Neutrophil (primary cell): ENCODE results near the gene PDIA5.

Experiments
- H3K27ac ChIP-seq: fragments of 200-600 bp; sonication (generic); 2 replicates; pipeline ENCODE4 v1.5.1; 2016; ENCODE audit warnings: mild to moderate bottlenecking, moderate library complexity
- H3K27me3 ChIP-seq: fragments of 200-600 bp; sonication (generic); 2 replicates; pipeline ENCODE4 v1.6.0; 2016; ENCODE audit warnings: mild to moderate bottlenecking
- H3K36me3 ChIP-seq: fragments of 200-600 bp; sonication (generic); 2 replicates; pipeline ENCODE4 v1.5.1; 2017
- H3K4me1 ChIP-seq, 2 experiments: fragments of 200-600 bp in 1 of 2; sonication (generic) in 1 of 2; 1 replicate in 1 of 2; 2 replicates in 1 of 2; pipeline versions ENCODE4 v1.5.1 to v1.6.1; 2013 to 2016; ENCODE audit warnings: low read depth in 1 of 2, low read length in 1 of 2, mild to moderate bottlenecking in 1 of 2, moderate library complexity in 1 of 2; ENCODE audit not compliant: control insufficient read depth in 1 of 2, insufficient read depth in 1 of 2
- H3K4me3 ChIP-seq, 2 experiments: fragments of 200-600 bp in 1 of 2; sonication (generic) in 1 of 2; 1 replicate in 1 of 2; 2 replicates in 1 of 2; pipeline ENCODE4 v1.5.1; 2013 to 2016; ENCODE audit warnings: low read depth in 1 of 2, low read length in 1 of 2, mild to moderate bottlenecking in 1 of 2, moderate library complexity in 1 of 2
- H3K9me3 ChIP-seq: fragments of 200-600 bp; sonication (generic); 2 replicates; pipeline ENCODE4 v1.5.1; 2016
- TF ChIP-seq, protein P1 (sequence below): fragments of 200-600 bp; sonication (generic); IDR thresholded peaks from 2 replicates; pipeline ENCODE4 v1.5.1; 2016; ENCODE audit warnings: antibody characterized with exemption

Gene PDIA5

GRCh38 chr3:123021388-123021787 is 45.4 kb upstream of the PDIA5 start:
- Histone ChIP-seq H3K4me1 (peaks cover under 1 to 4% of the 10 kb centered on the region in 2 experiments), H3K36me3 (no peaks in the 10 kb centered on the region), H3K9me3 (no peaks in the 10 kb centered on the region), H3K27ac (no peak overlapping the region), H3K4me3 (no peak overlapping the region), H3K27me3 (peaks cover 94% of the 10 kb centered on the region)
- TF ChIP-seq, protein P1, sequence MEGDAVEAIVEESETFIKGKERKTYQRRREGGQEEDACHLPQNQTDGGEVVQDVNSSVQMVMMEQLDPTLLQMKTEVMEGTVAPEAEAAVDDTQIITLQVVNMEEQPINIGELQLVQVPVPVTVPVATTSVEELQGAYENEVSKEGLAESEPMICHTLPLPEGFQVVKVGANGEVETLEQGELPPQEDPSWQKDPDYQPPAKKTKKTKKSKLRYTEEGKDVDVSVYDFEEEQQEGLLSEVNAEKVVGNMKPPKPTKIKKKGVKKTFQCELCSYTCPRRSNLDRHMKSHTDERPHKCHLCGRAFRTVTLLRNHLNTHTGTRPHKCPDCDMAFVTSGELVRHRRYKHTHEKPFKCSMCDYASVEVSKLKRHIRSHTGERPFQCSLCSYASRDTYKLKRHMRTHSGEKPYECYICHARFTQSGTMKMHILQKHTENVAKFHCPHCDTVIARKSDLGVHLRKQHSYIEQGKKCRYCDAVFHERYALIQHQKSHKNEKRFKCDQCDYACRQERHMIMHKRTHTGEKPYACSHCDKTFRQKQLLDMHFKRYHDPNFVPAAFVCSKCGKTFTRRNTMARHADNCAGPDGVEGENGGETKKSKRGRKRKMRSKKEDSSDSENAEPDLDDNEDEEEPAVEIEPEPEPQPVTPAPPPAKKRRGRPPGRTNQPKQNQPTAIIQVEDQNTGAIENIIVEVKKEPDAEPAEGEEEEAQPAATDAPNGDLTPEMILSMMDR = no peak

DNA sequence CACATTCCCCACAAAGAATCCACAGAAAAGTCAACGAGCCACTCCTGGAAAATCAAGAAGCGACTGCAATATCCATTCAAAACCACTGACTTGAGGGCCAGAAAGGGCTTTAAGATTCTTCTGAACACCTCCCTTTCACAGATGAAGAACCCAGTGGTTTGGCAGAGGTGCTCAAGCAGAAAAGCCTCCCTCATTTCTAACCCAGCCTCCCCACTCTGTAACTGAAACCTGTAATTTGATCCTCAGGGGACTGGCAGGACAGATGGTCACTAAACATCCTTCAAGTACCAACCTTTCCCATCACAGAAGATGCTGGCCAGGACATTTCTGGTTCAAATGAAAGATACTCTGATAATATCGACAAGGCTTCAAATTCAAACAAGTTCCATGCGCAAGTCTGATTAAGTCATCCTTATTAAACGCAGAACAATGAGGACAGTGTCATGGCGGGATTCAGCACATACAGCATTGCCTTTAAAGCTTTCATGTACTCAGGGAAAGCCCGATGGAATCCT is 44.8 kb upstream of the PDIA5 start:
- H3K36me3 ChIP-seq = no peaks in the 10 kb centered on the region
- H3K27me3 ChIP-seq = peaks cover 99% of the 10 kb centered on the region
- no peak overlapping the region for H3K4me3 ChIP-seq
- TF ChIP-seq, protein P1 = no peak
- no peak overlapping the region for H3K27ac ChIP-seq
- no peaks in the 10 kb centered on the region for H3K9me3 ChIP-seq
- peaks cover 7 to 10% of the 10 kb centered on the region in 2 experiments for H3K4me1 ChIP-seq

- Histone ChIP-seq H3K4me3 (no peak overlapping the region), H3K36me3 (no peaks in the 10 kb centered on the region), H3K9me3 (no peaks in the 10 kb centered on the region), H3K27me3 (peaks cover 100% of the 10 kb centered on the region), H3K4me1 (peaks cover 22 to 28% of the 10 kb centered on the region in 2 experiments), H3K27ac (no peak overlapping the region)
- TF ChIP-seq, protein P1 = no peak
These were observed 42.8 kb upstream of the PDIA5 start for GRCh38 chr3:123024056-123024455.

DNA sequence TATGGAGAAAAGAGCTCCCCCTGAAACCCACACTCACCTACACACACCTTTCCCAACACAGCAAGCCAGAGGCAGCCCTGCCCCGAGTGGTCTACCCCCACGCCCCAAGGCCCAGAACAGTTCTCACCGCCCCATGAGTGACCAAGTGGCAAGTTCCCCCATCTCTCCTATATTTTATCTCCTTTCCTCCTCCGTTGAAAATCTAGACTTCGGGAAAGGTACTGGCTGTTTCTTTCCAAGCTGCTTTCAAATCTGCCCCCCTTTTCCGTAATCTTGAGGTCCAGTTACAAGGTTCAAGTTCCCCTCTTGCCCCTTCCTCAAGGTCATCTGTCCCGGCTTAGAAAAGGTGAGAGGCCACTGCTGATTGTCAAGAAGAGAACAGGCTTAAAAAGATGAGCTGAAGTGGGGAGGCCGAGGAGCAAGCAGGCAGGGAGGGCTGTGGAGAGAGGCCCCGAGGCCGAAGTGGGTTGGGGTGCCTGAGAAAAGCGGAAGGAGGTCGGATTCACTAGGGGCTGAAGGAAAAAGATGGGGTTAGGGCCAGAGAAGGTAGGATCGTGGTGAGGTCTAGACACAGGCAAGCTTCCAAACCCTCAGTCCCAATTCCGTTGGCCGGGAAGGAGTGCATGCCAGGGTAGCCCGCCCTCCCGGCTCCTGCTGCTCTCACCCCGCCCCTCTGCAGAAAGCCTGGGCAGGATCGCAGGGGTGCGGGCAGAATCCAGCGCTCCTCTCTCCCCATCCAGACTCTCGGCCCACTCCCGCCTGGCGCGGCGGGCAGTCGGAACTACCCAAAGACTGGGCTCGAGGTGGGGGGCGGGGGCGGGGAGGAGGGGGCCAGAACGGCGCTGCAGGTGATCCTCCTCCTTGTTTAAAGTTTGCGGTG is 40.9 kb upstream of the PDIA5 start:
- Histone ChIP-seq H3K4me3 (peak overlapping the region in 1 of 2 experiments; percentile 64), H3K4me1 (peaks cover 22 to 28% of the 10 kb centered on the region in 2 experiments), H3K36me3 (no peaks in the 10 kb centered on the region), H3K27me3 (peaks cover 100% of the 10 kb centered on the region), H3K9me3 (no peaks in the 10 kb centered on the region), H3K27ac (no peak overlapping the region)
- TF ChIP-seq, protein P1 = no peak

- no peaks in the 10 kb centered on the region for H3K9me3 ChIP-seq
- TF ChIP-seq, protein P1 = no peak
- peaks cover 22 to 28% of the 10 kb centered on the region in 2 experiments for H3K4me1 ChIP-seq
- peaks cover 100% of the 10 kb centered on the region for H3K27me3 ChIP-seq
- H3K27ac ChIP-seq = no peak overlapping the region
- peak overlapping the region; percentile 46 to 64 for H3K4me3 ChIP-seq
- no peaks in the 10 kb centered on the region for H3K36me3 ChIP-seq
These were observed 40.1 kb upstream of the PDIA5 start for GRCh38 chr3:123026565-123027291.
